Glutamatergic neuron (in vitro differentiated cells): ENCODE results near the gene PRKAR1B. TPM values are rescaled to one million over a fixed set of nuclear protein-coding genes. Genes with fewer than 3 reads are reported as not detected.

Source experiments
- DNase-seq: peaks from one replicate; pipeline ENCODE4 v3.0.0; 2022
- H3K27ac Mint-ChIP-seq: one replicate; pipeline ENCODE4 v1.8.0; 2020; ENCODE audit warnings: mild to moderate bottlenecking, mixed read lengths, inconsistent platforms; ENCODE audit not compliant: unreplicated experiment
- H3K27me3 Mint-ChIP-seq: one replicate; pipeline ENCODE4 v1.8.0; 2020; ENCODE audit warnings: mild to moderate bottlenecking, moderate library complexity, mixed read lengths, inconsistent platforms; ENCODE audit not compliant: unreplicated experiment
- H3K36me3 Mint-ChIP-seq: one replicate; pipeline ENCODE4 v1.8.0; 2020; ENCODE audit warnings: mild to moderate bottlenecking, mixed read lengths, inconsistent platforms; ENCODE audit not compliant: unreplicated experiment
- H3K4me1 Mint-ChIP-seq: one replicate; pipeline ENCODE4 v1.8.0; 2020; ENCODE audit warnings: mild to moderate bottlenecking, low read depth, mixed read lengths, inconsistent platforms; ENCODE audit not compliant: unreplicated experiment
- H3K4me3 Mint-ChIP-seq: one replicate; pipeline ENCODE4 v1.8.0; 2020; ENCODE audit warnings: mild to moderate bottlenecking, mixed read lengths, inconsistent platforms; ENCODE audit not compliant: unreplicated experiment
- H3K9me3 Mint-ChIP-seq: one replicate; pipeline ENCODE4 v1.8.0; 2020; ENCODE audit warnings: mild to moderate bottlenecking, moderate library complexity, mixed read lengths, inconsistent platforms; ENCODE audit not compliant: unreplicated experiment
- total RNA-seq: library from RNA; stranded (reverse); fragmentation: NEBNext Ultra II Directional; extraction: Animal tissue kit (Norgen Biotek cat#: 25700); gene quantifications from one replicate; pipeline ENCODE4 v1.2.1, GENCODE V29; 2021; ENCODE audit not compliant: unreplicated experiment
- TF ChIP-seq, protein P1 (sequence below): fragments of 200-600 bp; sonication (generic); IDR thresholded peaks from one replicate; pipeline ENCODE4 v1.5.0; 2021; ENCODE audit not compliant: partially characterized antibody, unreplicated experiment

Gene PRKAR1B
- total RNA-seq, 1 donor from 2014 or later = 12.8 TPM

GRCh38 chr7:569996-570800, 156.9 kb downstream of the PRKAR1B start:
- Mint-ChIP-seq H3K36me3 (no peaks in the 10 kb centered on the region), H3K9me3 (peaks cover 4% of the 10 kb centered on the region), H3K4me1 (peaks cover 14% of the 10 kb centered on the region), H3K27ac (no peak overlapping the region), H3K4me3 (no peak overlapping the region), H3K27me3 (peaks cover 7% of the 10 kb centered on the region)
- no peak for DNase-seq
- TF ChIP-seq, protein P1, sequence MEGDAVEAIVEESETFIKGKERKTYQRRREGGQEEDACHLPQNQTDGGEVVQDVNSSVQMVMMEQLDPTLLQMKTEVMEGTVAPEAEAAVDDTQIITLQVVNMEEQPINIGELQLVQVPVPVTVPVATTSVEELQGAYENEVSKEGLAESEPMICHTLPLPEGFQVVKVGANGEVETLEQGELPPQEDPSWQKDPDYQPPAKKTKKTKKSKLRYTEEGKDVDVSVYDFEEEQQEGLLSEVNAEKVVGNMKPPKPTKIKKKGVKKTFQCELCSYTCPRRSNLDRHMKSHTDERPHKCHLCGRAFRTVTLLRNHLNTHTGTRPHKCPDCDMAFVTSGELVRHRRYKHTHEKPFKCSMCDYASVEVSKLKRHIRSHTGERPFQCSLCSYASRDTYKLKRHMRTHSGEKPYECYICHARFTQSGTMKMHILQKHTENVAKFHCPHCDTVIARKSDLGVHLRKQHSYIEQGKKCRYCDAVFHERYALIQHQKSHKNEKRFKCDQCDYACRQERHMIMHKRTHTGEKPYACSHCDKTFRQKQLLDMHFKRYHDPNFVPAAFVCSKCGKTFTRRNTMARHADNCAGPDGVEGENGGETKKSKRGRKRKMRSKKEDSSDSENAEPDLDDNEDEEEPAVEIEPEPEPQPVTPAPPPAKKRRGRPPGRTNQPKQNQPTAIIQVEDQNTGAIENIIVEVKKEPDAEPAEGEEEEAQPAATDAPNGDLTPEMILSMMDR = no peak

- H3K4me1 Mint-ChIP-seq = peaks cover 10% of the 10 kb centered on the region
- no peak overlapping the region for H3K27ac Mint-ChIP-seq
- peaks cover 3% of the 10 kb centered on the region for H3K27me3 Mint-ChIP-seq
- TF ChIP-seq, protein P1 = no peak
- H3K9me3 Mint-ChIP-seq = peaks cover 1% of the 10 kb centered on the region
- H3K36me3 Mint-ChIP-seq = no peaks in the 10 kb centered on the region
- DNase-seq = no peak
- no peak overlapping the region for H3K4me3 Mint-ChIP-seq
These were observed 157.8 kb downstream of the PRKAR1B start for GRCh38 chr7:569071-569855.

DNA sequence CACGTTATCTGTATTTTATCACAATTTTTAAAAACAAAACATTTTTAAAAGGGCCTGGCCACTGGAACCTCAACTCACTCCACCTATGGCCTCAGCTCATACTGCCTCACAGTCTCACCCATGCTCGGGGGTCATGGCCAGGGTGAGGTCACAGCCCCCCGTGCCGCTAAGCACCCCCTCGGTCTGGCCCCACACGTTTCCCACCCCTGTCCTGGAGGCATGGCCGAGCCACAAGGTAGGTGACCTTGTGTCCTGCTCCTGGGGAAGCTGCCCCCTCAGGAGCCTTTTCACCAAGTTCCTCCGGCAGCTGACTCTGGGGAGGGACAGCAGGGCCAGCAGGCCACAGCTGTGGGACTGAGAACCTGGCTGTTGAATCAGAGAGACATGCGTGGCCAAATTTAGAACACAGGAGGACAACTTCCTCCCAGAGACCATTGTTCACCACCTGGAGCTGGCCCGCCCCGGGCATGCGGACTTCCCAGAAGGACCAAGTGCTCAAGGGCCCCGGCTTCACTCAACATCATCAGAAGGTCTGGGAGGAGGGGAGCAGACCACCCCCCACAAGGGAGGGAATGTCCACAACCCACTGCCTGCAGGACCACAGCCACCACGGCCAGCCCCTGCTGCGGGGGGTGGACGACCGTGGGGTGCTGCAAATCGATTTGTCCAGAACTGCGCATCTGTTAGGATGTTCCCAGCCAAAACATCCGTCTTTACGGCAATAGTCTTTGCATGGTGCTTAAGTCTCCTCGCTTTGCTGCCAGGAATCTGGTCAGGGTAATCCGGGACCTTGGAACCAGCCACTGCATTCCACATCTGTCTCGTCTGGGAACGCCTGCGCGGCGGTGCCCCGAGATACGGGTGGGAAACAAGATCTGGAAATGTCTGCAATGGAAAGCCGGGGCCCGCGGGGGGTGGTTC, 158.8 kb downstream of the PRKAR1B start:
- H3K4me1 Mint-ChIP-seq = peaks cover 3% of the 10 kb centered on the region

DNA sequence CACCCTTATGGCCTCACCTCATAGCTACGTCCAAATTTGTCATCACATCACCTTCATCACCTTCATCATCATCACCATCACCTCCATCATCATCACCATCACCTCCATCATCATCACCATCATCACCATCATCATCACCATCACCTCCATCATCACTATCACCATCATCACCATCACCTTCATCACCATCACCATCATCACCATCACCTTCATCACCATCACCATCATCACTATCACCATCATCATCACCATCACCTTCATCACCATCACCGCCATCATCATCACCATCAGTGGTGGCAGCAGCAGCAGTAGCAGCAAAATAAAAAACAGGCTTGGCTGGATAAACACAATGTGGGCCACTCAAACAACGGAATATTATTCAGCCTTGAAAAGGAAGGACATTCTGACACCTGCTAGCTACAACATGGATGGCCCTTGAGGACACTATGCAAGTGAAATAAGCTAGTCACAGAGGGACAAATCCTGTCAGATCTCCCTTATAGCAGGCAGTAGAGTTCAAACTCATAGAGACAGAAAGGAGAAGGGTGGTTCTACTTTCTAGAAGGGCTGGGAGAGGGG, 159.7 kb downstream of the PRKAR1B start:
- no peak for DNase-seq
- H3K36me3 Mint-ChIP-seq = no peaks in the 10 kb centered on the region
- no peaks in the 10 kb centered on the region for H3K4me1 Mint-ChIP-seq
- no peak overlapping the region for H3K4me3 Mint-ChIP-seq
- H3K27me3 Mint-ChIP-seq = peaks cover 4% of the 10 kb centered on the region
- no peak overlapping the region for H3K27ac Mint-ChIP-seq
- TF ChIP-seq, protein P1 = no peak
- peaks cover 2% of the 10 kb centered on the region for H3K9me3 Mint-ChIP-seq

More for the DNA sequence above, 158.8 kb downstream of the PRKAR1B start:
- no peak overlapping the region for H3K4me3 Mint-ChIP-seq
- DNase-seq = no peak
- peaks cover 4% of the 10 kb centered on the region for H3K27me3 Mint-ChIP-seq
- TF ChIP-seq, protein P1 = no peak
- H3K36me3 Mint-ChIP-seq = no peaks in the 10 kb centered on the region
- peaks cover 2% of the 10 kb centered on the region for H3K9me3 Mint-ChIP-seq
- H3K27ac Mint-ChIP-seq = no peak overlapping the region
